Coronary artery (tissue), 2 donors: ENCODE results near the gene FANCE.

Source experiments
- DNase-seq: peaks from one replicate; pipeline ENCODE4 v3.0.0-alpha.2; 2017; ENCODE audit warnings: low spot score
- H3K27ac ChIP-seq, 2 donors: fragments of 200-600 bp; sonication (generic); one replicate each; pipeline ENCODE4 v1.5.1; 2016 to 2019
- H3K4me3 ChIP-seq: fragments of 200-600 bp; sonication (generic); 2 replicates; pipeline ENCODE4 v1.5.1; 2016; ENCODE audit warnings: mild to moderate bottlenecking, moderate library complexity
- CTCF ChIP-seq: fragments of 200-600 bp; sonication (generic); IDR thresholded peaks from one replicate; pipeline ENCODE4 v1.5.1; 2019; ENCODE audit warnings: antibody characterized with exemption

Gene FANCE

GRCh38 chr6:35454391-35455110 is 2.4 kb downstream of the FANCE start:
- no peak for DNase-seq
- no peak for TF ChIP-seq CTCF
- H3K27ac ChIP-seq, result peak overlapping the region; percentile 18 to 51
- no peak overlapping the region for H3K4me3 ChIP-seq

- Histone ChIP-seq H3K27ac (no peak overlapping the region), H3K4me3 (no peak overlapping the region)
- TF ChIP-seq CTCF, result no peak
- DNase-seq, result no peak
Measured at GRCh38 chr6:35457907-35458306, 5.8 kb downstream of the FANCE start.

GRCh38 chr6:35461270-35461669 is 9.1 kb downstream of the FANCE start:
- no peak for DNase-seq
- H3K27ac ChIP-seq, result no peak overlapping the region
- no peak for TF ChIP-seq CTCF
- H3K4me3 ChIP-seq, result no peak overlapping the region

GRCh38 chr6:35463292-35463691 is 11.2 kb downstream of the FANCE start:
- Histone ChIP-seq H3K27ac (no peak overlapping the region), H3K4me3 (no peak overlapping the region)
- TF ChIP-seq CTCF, result no peak
- DNase-seq, result no peak

GRCh38 chr6:35465646-35466045 is 13.5 kb downstream of the FANCE start:
- Histone ChIP-seq H3K4me3 (no peak overlapping the region), H3K27ac (no peak overlapping the region)
- TF ChIP-seq CTCF, result no peak
- no peak for DNase-seq

GRCh38 chr6:35468181-35468979 is 16.2 kb downstream of the FANCE start, which contains the start of gene RPL10A:
TSS of gene RPL10A (plus strand) at chr6:35468401. CDS start at chr6:35468435, 34 bp downstream.
- Histone ChIP-seq H3K4me3 (peak within 1 kb of the TSS; percentile 88), H3K27ac (peak within 1 kb of the TSS; percentile 92)
- TF ChIP-seq CTCF, result peak; percentile 92
- peak; percentile 95 for DNase-seq
